ENCODE results near the gene TPRA1. TPM values are rescaled to one million over a fixed set of nuclear protein-coding genes. Genes with fewer than 3 reads are reported as not detected.

Gene TPRA1
- total and polyA plus RNA-seq, 2 of the 4 experiments (the other 2 are of a cell fraction) = 17.9 to 40.1 TPM

DNA sequence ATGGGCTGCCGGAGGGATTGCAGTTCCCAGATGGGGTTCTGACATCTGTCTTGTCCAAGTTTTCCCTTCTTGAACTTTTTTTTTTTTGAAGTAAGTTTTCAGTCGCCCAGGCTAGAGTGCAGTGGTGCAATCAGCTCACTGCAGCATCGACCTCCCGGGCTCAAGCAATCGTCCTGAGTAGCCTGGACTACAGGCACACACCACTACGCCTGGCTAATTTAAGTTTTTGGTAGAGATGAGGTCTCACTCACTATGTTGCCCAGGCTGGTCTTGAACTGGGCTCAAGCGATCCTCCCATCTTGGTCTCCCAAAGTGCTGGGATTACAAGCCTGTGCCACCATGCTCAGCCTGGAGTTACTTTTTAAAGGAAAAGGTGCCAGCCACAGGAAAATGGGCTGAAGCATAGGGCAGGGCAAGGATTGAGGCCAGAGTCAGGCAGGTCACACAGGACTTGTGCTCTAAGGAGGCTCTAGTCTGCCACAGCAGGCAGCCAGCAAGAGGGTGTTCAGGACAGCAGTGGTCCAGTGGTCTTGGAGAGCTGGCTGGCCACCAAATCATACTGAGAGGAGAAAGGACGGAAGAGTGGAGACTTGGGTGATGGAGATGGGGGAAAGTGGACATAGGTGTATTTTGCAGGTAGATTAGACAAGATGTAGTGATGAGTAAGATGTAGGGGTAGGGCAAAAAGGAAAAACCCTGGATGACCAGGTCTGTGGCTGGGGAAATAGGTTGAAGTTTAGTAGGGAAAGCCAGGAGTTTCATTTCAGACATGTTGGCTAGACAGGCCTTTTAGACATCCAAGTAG lies 32.4 kb upstream of the TPRA1 start:
- Histone ChIP-seq H2BK120ac (ENCODE audit: low read depth, low read length) (no peak overlapping the region), H3K23ac (ENCODE audit: low read depth, low read length) (no peak overlapping the region), H3K9ac (ENCODE audit: low read depth, low read length) (no peak overlapping the region), H4K8ac (ENCODE audit: low read depth in 2 of 2, low read length in 2 of 2) (no peak overlapping the region), H3K27ac (ENCODE audit: insufficient read depth, low read length) (no peak overlapping the region), H3K4ac (ENCODE audit: low read depth, low read length) (no peak overlapping the region), H2BK20ac (ENCODE audit: low read depth, low read length) (no peak overlapping the region), H2BK5ac (ENCODE audit: low read depth, low read length, poor library complexity, severe bottlenecking) (no peak overlapping the region), H3K14ac (replicated peaks; ENCODE audit: low read depth, low read length) (no peak overlapping the region), H2AFZ (replicated peaks; ENCODE audit: low read length, poor library complexity) (no peak overlapping the region), H2AK5ac (ENCODE audit: low read depth, low read length) (no peak overlapping the region), H3K79me1 (ENCODE audit: low read depth in 1 of 2, low read length in 2 of 2) (no peaks in the 10 kb centered on the region), H3K9me3 (ENCODE audit: control insufficient read depth, insufficient read depth, low read length) (no peaks in the 10 kb centered on the region), H4K20me1 (ENCODE audit: insufficient read depth, low read length) (no peaks in the 10 kb centered on the region), H2BK15ac (ENCODE audit: low read depth, low read length) (no peak overlapping the region), H3K18ac (ENCODE audit: low read depth, low read length) (no peak overlapping the region), H4K5ac (ENCODE audit: low read depth, low read length) (no peak overlapping the region), H3K9me1 (ENCODE audit: insufficient read depth, low read length) (no peaks in the 10 kb centered on the region), H3K4me1 (ENCODE audit: control insufficient read depth, insufficient read depth, low read length) (no peaks in the 10 kb centered on the region), H3K36me3 (ENCODE audit: control insufficient read depth, insufficient read depth, low read length) (peaks cover 20% of the 10 kb centered on the region), H3K56ac (ENCODE audit: extremely low read depth, insufficient read depth, low read length) (no peak overlapping the region), H3K4me2 (ENCODE audit: low read depth, low read length) (no peak overlapping the region), H3K27me3 (ENCODE audit: control insufficient read depth, insufficient read depth, low read length) (peaks cover 7% of the 10 kb centered on the region), H3K4me3 (ENCODE audit: insufficient read depth, low read depth, low read length) (no peak overlapping the region), H4K91ac (ENCODE audit: insufficient read depth, low read depth, low read length) (no peak overlapping the region), H2AK9ac (replicated peaks; ENCODE audit: low read depth, low read length, poor library complexity) (no peak overlapping the region)
- BruUV-seq (replicated peaks) = no TSS peak
- intact Hi-C loops (cut with micrococcal nuclease) = no loop called here
- 100% methylated on average over 3 of the region's 8 CpGs; no CpG with 5 or more reads in 1 of the 2 experiments for WGBS, 2 experiments (ENCODE audit: extremely low coverage in 2 of 2, insufficient read length in 1 of 2)
- dilution Hi-C loops (cut with HindIII; ENCODE audit: low sequenced_read_pairs, unreplicated experiment) = no loop called here
- ChIA-PET POLR2A (ENCODE audit: unreplicated experiment) (no interaction called here), CTCF (interaction anchor here (1.3 kb wide), 1 partner anchor 48 kb away, joined by 3 read pairs; no protein-coding TSS in a partner anchor)
- DNase-seq (no peak), ATAC-seq (ENCODE audit: low read depth) (no peak)
- in situ Hi-C loops (cut with MboI; ENCODE audit: low sequenced_read_pairs) = no loop called here
- TF ChIP-seq RCOR1 (IDR thresholded peaks at IDR 0.05; ENCODE audit: insufficient replicate concordance, low read length) (no peak), MAZ (IDR thresholded peaks at IDR 0.05; ENCODE audit: borderline replicate concordance, low read depth, low read length) (no peak), FOS (IDR thresholded peaks at IDR 0.05; ENCODE audit: low read depth, low read length) (no peak), NFE2L2 (IDR thresholded peaks at IDR 0.05; ENCODE audit: low read depth, low read length) (no peak), SMC3 (IDR thresholded peaks at IDR 0.05; ENCODE audit: low read depth, low read length) (no peak), CEBPB (IDR thresholded peaks at IDR 0.05; ENCODE audit: low read depth, low read length) (no peak), MXI1 (IDR thresholded peaks at IDR 0.05; ENCODE audit: borderline replicate concordance, low read depth, low read length) (no peak), ELK1 (IDR thresholded peaks at IDR 0.05; ENCODE audit: borderline replicate concordance, low read depth, low read length) (no peak)
- TF ChIP-seq, protein P1, sequence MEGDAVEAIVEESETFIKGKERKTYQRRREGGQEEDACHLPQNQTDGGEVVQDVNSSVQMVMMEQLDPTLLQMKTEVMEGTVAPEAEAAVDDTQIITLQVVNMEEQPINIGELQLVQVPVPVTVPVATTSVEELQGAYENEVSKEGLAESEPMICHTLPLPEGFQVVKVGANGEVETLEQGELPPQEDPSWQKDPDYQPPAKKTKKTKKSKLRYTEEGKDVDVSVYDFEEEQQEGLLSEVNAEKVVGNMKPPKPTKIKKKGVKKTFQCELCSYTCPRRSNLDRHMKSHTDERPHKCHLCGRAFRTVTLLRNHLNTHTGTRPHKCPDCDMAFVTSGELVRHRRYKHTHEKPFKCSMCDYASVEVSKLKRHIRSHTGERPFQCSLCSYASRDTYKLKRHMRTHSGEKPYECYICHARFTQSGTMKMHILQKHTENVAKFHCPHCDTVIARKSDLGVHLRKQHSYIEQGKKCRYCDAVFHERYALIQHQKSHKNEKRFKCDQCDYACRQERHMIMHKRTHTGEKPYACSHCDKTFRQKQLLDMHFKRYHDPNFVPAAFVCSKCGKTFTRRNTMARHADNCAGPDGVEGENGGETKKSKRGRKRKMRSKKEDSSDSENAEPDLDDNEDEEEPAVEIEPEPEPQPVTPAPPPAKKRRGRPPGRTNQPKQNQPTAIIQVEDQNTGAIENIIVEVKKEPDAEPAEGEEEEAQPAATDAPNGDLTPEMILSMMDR (conservative IDR thresholded peaks at IDR 0.05; ENCODE audit: low read depth, low read length) = no peak
